ENCODE measurements around the gene KCTD15.

DNA sequence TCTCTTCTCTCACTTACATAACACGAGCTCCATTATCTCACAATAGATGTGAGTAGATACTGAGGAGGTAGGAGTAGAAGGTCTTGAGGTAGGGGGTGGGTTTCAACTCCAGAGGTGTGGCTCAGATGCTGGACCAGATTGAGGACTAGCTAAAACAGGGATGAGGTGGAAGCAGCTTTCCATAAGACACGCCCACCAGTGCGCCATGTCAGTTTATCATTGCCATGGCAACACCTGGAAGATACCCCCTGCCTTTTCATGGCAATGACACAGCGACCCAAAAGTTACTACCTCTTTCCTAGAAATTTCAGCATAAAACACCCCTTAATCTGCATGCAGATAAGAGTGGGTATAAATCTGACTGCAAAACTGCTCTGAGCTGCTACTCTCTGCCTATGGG lies 44.1 kb downstream of the KCTD15 start:
- TF ChIP-seq, protein P1, sequence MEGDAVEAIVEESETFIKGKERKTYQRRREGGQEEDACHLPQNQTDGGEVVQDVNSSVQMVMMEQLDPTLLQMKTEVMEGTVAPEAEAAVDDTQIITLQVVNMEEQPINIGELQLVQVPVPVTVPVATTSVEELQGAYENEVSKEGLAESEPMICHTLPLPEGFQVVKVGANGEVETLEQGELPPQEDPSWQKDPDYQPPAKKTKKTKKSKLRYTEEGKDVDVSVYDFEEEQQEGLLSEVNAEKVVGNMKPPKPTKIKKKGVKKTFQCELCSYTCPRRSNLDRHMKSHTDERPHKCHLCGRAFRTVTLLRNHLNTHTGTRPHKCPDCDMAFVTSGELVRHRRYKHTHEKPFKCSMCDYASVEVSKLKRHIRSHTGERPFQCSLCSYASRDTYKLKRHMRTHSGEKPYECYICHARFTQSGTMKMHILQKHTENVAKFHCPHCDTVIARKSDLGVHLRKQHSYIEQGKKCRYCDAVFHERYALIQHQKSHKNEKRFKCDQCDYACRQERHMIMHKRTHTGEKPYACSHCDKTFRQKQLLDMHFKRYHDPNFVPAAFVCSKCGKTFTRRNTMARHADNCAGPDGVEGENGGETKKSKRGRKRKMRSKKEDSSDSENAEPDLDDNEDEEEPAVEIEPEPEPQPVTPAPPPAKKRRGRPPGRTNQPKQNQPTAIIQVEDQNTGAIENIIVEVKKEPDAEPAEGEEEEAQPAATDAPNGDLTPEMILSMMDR (IDR thresholded peaks at IDR 0.05): no peak
- TF ChIP-seq POLR2A (IDR thresholded peaks at IDR 0.05): no peak

Data from tibial nerve (tissue), 3 donors.